ENCODE results near the gene DEUP1. TPM values are rescaled to one million over a fixed set of nuclear protein-coding genes. Genes with fewer than 3 reads are reported as not detected.

The DEUP1 gene
- total RNA-seq, 4 donors from 2014 or later: 0.41 TPM; not detected in 3

DNA sequence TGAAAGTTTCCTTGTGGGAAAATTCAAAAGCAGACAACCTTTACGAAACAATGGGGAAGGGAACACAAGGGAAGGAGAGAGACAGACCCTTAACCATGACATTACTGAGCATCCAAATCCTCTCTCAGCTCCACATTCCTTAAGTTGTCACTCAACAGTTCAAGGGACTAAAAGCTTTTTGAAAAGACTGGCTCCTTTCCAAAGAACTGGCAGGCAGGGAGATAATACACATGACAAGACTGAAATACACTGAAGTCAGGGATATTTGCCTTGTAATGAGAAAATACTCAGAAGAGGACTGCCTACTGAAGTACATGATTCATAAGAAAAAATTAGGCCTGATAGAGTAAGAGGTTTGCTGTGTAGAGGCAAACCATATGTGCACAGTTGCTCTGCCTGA, 143.6 kb downstream of the DEUP1 start:
- H3K9me3 ChIP-seq: no peaks in the 10 kb centered on the region
- no peaks in the 10 kb centered on the region for H3K36me3 ChIP-seq
- DNase-seq: no peak
- H3K4me3 ChIP-seq: no peak overlapping the region
- H3K4me1 ChIP-seq: no peaks in the 10 kb centered on the region
- intact Hi-C loops (cut with DNase I; ENCODE audit: low total_unique reads): no loop called here
- H3K27me3 ChIP-seq: no peaks in the 10 kb centered on the region
- no peak overlapping the region for H3K27ac ChIP-seq
- TF ChIP-seq, protein P1, sequence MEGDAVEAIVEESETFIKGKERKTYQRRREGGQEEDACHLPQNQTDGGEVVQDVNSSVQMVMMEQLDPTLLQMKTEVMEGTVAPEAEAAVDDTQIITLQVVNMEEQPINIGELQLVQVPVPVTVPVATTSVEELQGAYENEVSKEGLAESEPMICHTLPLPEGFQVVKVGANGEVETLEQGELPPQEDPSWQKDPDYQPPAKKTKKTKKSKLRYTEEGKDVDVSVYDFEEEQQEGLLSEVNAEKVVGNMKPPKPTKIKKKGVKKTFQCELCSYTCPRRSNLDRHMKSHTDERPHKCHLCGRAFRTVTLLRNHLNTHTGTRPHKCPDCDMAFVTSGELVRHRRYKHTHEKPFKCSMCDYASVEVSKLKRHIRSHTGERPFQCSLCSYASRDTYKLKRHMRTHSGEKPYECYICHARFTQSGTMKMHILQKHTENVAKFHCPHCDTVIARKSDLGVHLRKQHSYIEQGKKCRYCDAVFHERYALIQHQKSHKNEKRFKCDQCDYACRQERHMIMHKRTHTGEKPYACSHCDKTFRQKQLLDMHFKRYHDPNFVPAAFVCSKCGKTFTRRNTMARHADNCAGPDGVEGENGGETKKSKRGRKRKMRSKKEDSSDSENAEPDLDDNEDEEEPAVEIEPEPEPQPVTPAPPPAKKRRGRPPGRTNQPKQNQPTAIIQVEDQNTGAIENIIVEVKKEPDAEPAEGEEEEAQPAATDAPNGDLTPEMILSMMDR (IDR thresholded peaks at IDR 0.05): no peak
- TF ChIP-seq POLR2A (IDR thresholded peaks at IDR 0.05): no peak

DNA sequence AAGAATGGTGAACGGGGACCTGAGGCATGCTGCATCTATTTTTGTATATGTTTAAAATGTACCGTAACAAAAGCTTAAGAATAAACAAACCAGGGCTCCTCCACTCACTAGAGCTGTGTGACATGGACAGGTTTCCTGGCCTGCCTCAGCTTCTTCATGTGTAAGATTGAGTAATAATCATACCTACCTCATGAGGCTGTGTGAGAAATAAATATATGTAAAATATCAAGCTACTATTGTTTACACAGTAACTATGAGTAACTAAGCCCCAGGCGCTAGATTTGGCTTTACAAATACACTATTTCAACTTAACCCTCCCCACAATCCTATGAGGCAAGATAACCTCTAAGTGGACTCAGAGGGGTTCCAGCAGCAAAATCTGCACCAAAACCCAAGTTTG, 146.3 kb downstream of the DEUP1 start:
- TF ChIP-seq POLR2A (IDR thresholded peaks at IDR 0.05): no peak
- TF ChIP-seq, protein P1 (IDR thresholded peaks at IDR 0.05): no peak
- Histone ChIP-seq H3K9me3 (no peaks in the 10 kb centered on the region), H3K4me3 (no peak overlapping the region), H3K27ac (no peak overlapping the region), H3K4me1 (no peaks in the 10 kb centered on the region), H3K27me3 (no peaks in the 10 kb centered on the region), H3K36me3 (no peaks in the 10 kb centered on the region)
- intact Hi-C loops (cut with DNase I; ENCODE audit: low total_unique reads): no loop called here
- DNase-seq: no peak

DNA sequence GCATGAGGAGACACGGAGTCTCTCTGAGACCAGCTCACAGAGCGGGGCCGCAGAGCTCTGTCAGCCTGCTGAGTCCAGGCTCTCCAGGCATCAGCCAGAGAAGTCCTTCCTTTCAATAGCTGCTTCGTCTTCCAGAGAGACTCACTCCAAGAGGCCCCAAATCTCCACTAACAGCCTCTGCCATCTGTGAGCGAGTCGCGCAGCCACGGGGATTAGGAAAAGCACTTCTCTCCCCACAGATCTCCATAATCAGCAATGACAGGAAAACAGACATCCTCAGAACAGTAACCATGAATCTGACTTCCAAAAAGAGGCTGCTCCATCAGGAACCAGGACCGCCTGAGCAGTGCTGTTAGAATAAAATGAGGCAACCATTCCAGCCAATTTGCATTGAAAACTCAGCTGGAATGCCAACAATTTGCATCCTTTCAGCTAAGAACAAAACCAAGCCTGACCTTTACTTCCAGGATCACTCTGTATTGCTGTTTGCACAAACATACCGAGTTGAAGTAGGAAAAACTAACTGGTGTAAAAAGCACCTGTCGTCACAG, 147.2 kb downstream of the DEUP1 start:
- no peak for DNase-seq
- TF ChIP-seq, protein P1 (IDR thresholded peaks at IDR 0.05): no peak
- no peak for TF ChIP-seq POLR2A (IDR thresholded peaks at IDR 0.05)
- Histone ChIP-seq H3K4me1 (no peaks in the 10 kb centered on the region), H3K27me3 (no peaks in the 10 kb centered on the region), H3K9me3 (no peaks in the 10 kb centered on the region), H3K4me3 (no peak overlapping the region), H3K27ac (no peak overlapping the region), H3K36me3 (no peaks in the 10 kb centered on the region)
- intact Hi-C loops (cut with DNase I; ENCODE audit: low total_unique reads): no loop called here

DNA sequence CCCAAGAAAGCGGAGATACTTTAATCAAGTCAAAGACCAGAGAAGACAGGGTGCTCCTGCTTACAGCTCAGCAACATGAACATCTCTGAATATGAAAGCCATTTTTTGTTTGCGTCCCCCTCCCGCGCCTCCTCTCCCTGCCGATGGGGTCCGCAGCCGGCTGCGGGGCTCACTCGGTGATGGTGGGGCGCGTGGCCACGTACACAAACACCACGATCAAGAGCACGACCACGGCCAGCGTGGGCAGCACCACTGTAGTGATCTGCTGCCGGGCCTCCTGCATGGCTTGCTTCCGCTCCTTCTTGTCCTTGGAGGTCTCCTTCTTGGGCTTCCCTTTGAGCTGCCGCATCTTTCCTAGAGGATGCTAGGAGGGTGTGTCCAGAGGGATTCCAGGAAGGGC, 148.3 kb downstream of the DEUP1 start:
- H3K27ac ChIP-seq: no peak overlapping the region
- no peaks in the 10 kb centered on the region for H3K4me1 ChIP-seq
- H3K9me3 ChIP-seq: no peaks in the 10 kb centered on the region
- H3K4me3 ChIP-seq: no peak overlapping the region
- H3K27me3 ChIP-seq: no peaks in the 10 kb centered on the region
- no peak for TF ChIP-seq POLR2A (IDR thresholded peaks at IDR 0.05)
- TF ChIP-seq, protein P1 (IDR thresholded peaks at IDR 0.05): no peak
- DNase-seq: no peak
- intact Hi-C loops (cut with DNase I; ENCODE audit: low total_unique reads): no loop called here
- no peaks in the 10 kb centered on the region for H3K36me3 ChIP-seq

DNA sequence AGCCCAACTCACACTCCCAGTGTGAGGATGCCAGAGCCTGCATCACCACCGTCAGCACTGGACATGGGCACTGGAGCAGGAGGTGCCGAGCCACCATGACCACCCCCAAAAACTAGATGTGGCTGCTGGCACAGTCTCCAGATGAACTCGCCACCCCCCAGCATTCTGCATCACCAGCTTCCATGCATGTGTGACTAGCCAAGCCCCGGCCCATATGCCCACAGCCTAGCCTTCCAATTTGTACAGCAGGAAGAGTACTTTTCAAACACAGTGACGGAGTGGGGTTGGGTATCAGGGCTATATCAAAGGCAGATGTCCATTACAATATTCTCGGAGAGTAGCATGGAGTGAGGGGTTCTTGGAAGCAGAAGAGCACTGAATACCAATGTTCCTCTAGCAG, 149.7 kb downstream of the DEUP1 start:
- DNase-seq: no peak
- Histone ChIP-seq H3K27me3 (no peaks in the 10 kb centered on the region), H3K27ac (no peak overlapping the region), H3K4me3 (no peak overlapping the region), H3K36me3 (no peaks in the 10 kb centered on the region), H3K4me1 (no peaks in the 10 kb centered on the region), H3K9me3 (no peaks in the 10 kb centered on the region)
- intact Hi-C loops (cut with DNase I; ENCODE audit: low total_unique reads): no loop called here
- TF ChIP-seq POLR2A (IDR thresholded peaks at IDR 0.05): no peak
- TF ChIP-seq, protein P1 (IDR thresholded peaks at IDR 0.05): no peak

All from uterus (tissue), 4 donors.